WTC11 (cell line): ENCODE measurements around the gene HDAC9.

Source experiments
- CTCF ChIP-seq: fragments of 200-600 bp; IDR thresholded peaks from 2 replicates; pipeline ENCODE4 v1.8.0; 2022; ENCODE audit warnings: antibody characterized with exemption
- GABPB1 ChIP-seq: sonication (generic); formaldehyde crosslinking; IDR thresholded peaks from 2 replicates; pipeline ENCODE4 v1.8.1; 2023; ENCODE audit warnings: mild to moderate bottlenecking, missing genetic modification reagents
- GTF2I ChIP-seq: fragments of 250-450 bp; sonication (Bioruptor Pico); conservative IDR thresholded peaks from 2 replicates; pipeline ENCODE4 v1.4.0; 2021; ENCODE audit warnings: mild to moderate bottlenecking
- MAX ChIP-seq: sonication (generic); formaldehyde crosslinking; IDR thresholded peaks from 2 replicates; pipeline ENCODE4 v1.8.0; 2022; ENCODE audit warnings: mild to moderate bottlenecking, missing genetic modification reagents
- NFATC4 ChIP-seq: fragments of 250-450 bp; sonication (Bioruptor Pico); IDR thresholded peaks from 2 replicates; pipeline ENCODE4 v1.9.0; 2021; ENCODE audit warnings: mild to moderate bottlenecking
- NR3C1 ChIP-seq: sonication (generic); formaldehyde crosslinking; conservative IDR thresholded peaks from 2 replicates; pipeline ENCODE4 v1.8.1; 2023; ENCODE audit warnings: low read depth, mild to moderate bottlenecking, missing genetic modification reagents
- SMAD4 ChIP-seq: sonication (generic); formaldehyde crosslinking; IDR thresholded peaks from 2 replicates; pipeline ENCODE4 v1.8.0; 2022; ENCODE audit warnings: mild to moderate bottlenecking, missing genetic modification reagents
- ZNF512 ChIP-seq: sonication (generic); formaldehyde crosslinking; IDR thresholded peaks from 2 replicates; pipeline ENCODE4 v1.8.1; 2022; ENCODE audit warnings: missing genetic modification reagents, borderline replicate concordance
- ZNF671 ChIP-seq: fragments of 250-450 bp; sonication (Bioruptor Pico); IDR thresholded peaks from 2 replicates; pipeline ENCODE4 v1.8.0; 2021; ENCODE audit warnings: mild to moderate bottlenecking

DNA sequence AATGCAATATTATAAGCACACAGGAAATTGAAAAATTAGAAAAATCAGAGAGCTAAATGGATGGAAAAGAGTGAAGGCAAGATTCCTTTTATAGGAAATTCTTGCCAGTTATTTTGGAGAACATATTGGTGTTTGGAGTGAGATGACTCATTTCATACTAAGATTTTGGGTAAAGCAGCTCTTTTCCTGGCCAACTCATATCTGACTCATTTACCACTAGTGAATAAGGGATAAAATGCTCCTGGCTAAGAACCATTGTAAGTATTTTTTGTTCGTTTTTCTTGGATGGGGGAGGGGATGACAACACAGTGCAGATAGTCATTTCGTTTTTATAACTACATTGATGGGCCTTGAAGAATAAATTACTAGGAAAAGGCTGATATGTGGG is 482.6 kb downstream of the HDAC9 start:
- TF ChIP-seq MAX (CRISPR knock-in tag) (no peak), SMAD4 (CRISPR knock-in tag) (no peak), GTF2I (no peak), NR3C1 (CRISPR knock-in tag) (no peak), GABPB1 (CRISPR knock-in tag) (no peak), CTCF (no peak), ZNF671 (CRISPR knock-in tag) (no peak), ZNF512 (CRISPR knock-in tag) (no peak), NFATC4 (CRISPR knock-in tag) (no peak)
